ENCODE results near the gene PIP5K1C. TPM values are rescaled to one million over a fixed set of nuclear protein-coding genes. Genes with fewer than 3 reads are reported as not detected.

The PIP5K1C gene
- total and polyA plus RNA-seq, 7 donors = 8.7 to 22.4 (median 16.3) TPM

DNA sequence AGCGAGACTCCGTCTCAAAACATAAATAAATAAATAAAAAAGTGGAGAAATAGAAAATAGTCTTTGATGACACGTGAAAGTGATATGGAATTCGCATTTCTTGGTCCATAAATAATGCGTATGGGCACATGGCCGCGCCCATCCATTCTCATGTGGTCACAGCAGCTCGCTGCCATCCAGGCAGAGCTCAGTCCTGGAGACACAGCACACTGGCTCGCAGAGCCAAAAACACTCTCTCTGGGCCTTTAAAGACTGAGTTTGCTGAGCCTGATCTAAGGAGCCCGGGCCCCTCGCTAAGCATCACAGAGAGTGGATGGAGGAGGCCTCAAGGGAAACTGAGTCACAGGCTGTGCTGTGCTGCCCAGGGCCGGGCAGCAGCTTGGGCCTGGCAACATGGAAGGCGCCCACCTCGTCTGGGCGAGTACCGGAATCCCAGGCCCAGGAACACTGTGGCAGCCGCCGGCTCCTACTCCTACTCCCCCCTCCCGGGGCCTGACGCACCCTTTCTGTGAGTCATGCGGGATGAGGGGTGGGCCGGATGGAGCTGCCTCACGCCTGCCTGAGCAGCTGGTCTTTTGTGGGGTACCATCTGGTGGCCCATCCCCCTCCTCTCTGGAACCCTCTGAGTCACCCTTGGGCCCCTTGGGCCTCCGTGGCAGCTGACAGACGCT is 44.7 kb downstream of the PIP5K1C start:
- TF ChIP-seq, protein P1, sequence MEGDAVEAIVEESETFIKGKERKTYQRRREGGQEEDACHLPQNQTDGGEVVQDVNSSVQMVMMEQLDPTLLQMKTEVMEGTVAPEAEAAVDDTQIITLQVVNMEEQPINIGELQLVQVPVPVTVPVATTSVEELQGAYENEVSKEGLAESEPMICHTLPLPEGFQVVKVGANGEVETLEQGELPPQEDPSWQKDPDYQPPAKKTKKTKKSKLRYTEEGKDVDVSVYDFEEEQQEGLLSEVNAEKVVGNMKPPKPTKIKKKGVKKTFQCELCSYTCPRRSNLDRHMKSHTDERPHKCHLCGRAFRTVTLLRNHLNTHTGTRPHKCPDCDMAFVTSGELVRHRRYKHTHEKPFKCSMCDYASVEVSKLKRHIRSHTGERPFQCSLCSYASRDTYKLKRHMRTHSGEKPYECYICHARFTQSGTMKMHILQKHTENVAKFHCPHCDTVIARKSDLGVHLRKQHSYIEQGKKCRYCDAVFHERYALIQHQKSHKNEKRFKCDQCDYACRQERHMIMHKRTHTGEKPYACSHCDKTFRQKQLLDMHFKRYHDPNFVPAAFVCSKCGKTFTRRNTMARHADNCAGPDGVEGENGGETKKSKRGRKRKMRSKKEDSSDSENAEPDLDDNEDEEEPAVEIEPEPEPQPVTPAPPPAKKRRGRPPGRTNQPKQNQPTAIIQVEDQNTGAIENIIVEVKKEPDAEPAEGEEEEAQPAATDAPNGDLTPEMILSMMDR (IDR thresholded peaks at IDR 0.05) = no peak
- Histone ChIP-seq H3K4me1 (peaks cover 1% of the 10 kb centered on the region), H3K36me3 (ENCODE audit: insufficient read depth in 1 of 2, low read depth in 1 of 2) (peaks cover 0 to 68% of the 10 kb centered on the region in 2 donors), H3K4me3 (no peak overlapping the region), H3K9me3 (no peaks in the 10 kb centered on the region), H3K27me3 (ENCODE audit: insufficient read depth in 3 of 3, low read length in 2 of 3) (no peaks in the 10 kb centered on the region), H3K27ac (no peak overlapping the region)
- WGBS, 3 donors = 74 to 78% (median 76%) methylated on average over 25 of the region's 25 CpGs
- intact Hi-C loops (cut with DNase I) = no loop called here
- peak in 1 of 4 donors; percentile 12 for ATAC-seq
- DNase-seq = peak in 1 of 2 donors; percentile 55

DNA sequence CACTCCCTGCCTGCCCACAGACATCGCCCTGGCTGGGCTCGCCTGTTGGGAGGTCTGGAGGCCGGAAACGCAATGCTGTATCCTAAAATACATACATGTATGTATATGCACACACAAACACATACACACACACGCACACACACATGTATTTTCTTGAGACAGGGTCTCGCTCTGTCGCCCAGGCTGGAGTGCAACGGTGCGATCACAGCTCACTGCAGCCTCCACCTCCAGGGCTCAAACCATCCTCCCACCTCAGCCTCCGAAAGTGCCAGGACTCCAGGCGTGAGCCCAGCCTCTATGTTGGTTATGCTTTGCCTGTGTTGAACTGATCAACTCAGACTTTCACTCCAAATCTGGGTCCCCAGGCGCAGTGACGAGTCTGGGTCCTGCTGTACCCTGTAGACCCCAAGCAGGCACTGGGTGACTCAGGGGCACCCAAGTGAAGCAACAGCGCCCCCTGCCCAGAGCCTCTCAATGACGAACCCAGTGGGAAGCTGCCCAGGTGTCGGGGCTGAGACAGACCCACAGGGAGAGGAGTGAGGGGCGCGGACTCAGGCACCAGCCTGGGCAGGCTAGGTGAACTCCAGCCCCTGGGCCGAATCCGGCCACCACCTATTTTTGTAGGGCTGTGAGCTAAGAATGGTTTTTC is 46.3 kb downstream of the PIP5K1C start:
- Histone ChIP-seq H3K9me3 (no peaks in the 10 kb centered on the region), H3K4me1 (peaks cover 6% of the 10 kb centered on the region), H3K4me3 (no peak overlapping the region), H3K27me3 (ENCODE audit: insufficient read depth in 3 of 3, low read length in 2 of 3) (no peaks in the 10 kb centered on the region), H3K27ac (no peak overlapping the region), H3K36me3 (ENCODE audit: insufficient read depth in 1 of 2, low read depth in 1 of 2) (peaks cover 0 to 60% of the 10 kb centered on the region in 2 donors)
- ATAC-seq (no peak), DNase-seq (no peak)
- WGBS, 3 donors = 95 to 96% (median 95%) methylated on average over 20 of the region's 20 CpGs
- intact Hi-C loops (cut with DNase I) = no loop called here
- TF ChIP-seq, protein P1 (IDR thresholded peaks at IDR 0.05) = no peak

DNA sequence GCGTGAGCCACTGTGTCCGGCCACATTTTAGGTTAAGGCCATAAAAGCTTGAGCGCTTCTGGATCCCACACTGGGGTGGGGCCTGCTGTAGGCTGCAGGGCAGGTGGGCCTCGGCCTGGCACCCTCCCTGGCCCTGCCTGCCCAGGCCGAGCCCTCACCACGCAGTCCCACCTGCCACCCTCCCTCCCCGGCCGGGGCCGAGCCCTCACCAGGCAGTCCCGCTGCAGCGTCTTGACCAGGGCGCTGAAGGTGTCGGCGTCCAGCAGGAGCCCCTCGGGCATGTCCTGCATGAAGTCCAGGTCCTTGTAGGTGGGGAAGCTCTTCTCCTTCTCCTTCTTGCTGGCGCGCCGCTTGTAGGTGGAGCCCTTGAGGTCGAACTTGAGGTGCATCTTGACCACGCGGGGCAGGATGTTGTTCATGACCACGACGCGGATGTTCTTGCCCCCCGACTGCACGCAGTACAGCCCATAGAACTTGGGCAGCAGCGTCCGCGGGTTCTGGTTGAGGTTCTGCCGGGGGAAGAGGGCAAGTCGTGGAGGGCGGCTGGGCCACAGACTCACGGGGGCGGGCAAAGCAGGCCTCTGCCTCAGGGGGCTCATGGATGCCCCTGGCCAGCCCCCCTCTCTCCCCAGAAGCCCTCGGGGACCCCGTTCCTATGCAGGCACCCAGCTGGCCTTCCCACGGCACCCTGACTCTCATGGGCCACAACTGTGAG is 47.0 kb downstream of the PIP5K1C start:
- 91 to 95% (median 95%) methylated on average over 36 to 37 of the region's 37 CpGs for WGBS, 3 donors
- ATAC-seq = no peak

DNA sequence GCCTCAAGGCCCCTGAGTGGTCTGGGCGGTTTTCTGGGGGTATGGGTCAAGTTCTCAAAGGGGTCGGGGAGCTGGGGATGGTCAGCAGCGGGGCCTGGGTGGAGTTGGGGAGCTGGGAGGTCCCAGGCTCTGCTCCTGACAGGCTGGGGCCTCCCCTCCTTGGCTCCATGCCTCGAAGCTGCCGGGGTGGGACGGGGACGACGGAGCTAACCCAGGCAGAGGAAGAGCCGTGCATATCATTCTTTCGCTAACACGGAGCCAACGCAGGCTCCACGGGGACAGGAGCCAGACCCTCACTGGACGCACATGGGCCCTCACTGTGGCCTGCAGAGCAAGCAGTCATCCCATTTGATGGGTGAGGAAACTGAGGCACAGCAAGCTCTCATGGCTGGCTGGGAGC is 47.8 kb downstream of the PIP5K1C start:
- 88 to 94% (median 94%) methylated on average over 14 of the region's 14 CpGs for WGBS, 3 donors

More for the DNA sequence above, 47.0 kb downstream of the PIP5K1C start:
- no peaks in the 10 kb centered on the region for H3K27me3 ChIP-seq (ENCODE audit: insufficient read depth in 3 of 3, low read length in 2 of 3)
- H3K9me3 ChIP-seq = no peaks in the 10 kb centered on the region
- intact Hi-C loops (cut with DNase I) = no loop called here
- H3K27ac ChIP-seq = no peak overlapping the region
- no peak for DNase-seq
- H3K36me3 ChIP-seq (ENCODE audit: insufficient read depth in 1 of 2, low read depth in 1 of 2) = peaks cover 0 to 56% of the 10 kb centered on the region in 2 donors
- H3K4me3 ChIP-seq = no peak overlapping the region
- peaks cover 6% of the 10 kb centered on the region for H3K4me1 ChIP-seq
- TF ChIP-seq, protein P1 (IDR thresholded peaks at IDR 0.05) = no peak

More for the DNA sequence above, 47.8 kb downstream of the PIP5K1C start:
- Histone ChIP-seq H3K27ac (no peak overlapping the region), H3K27me3 (ENCODE audit: insufficient read depth in 3 of 3, low read length in 2 of 3) (no peaks in the 10 kb centered on the region), H3K4me1 (peaks cover 6% of the 10 kb centered on the region), H3K4me3 (no peak overlapping the region), H3K36me3 (ENCODE audit: insufficient read depth in 1 of 2, low read depth in 1 of 2) (peaks cover 0 to 52% of the 10 kb centered on the region in 2 donors), H3K9me3 (no peaks in the 10 kb centered on the region)
- TF ChIP-seq, protein P1 (IDR thresholded peaks at IDR 0.05) = no peak
- DNase-seq (no peak), ATAC-seq (no peak)
- intact Hi-C loops (cut with DNase I) = no loop called here
